ENCODE data around the gene FANCB.
A peak's percentile ranks its signal among the peaks of the same experiment; 100 is the strongest.

FANCB gene

GRCh38 chrX:14872851-14873675 is at the start of gene FANCB, which contains the start of gene MOSPD2:
Gene FANCB (minus strand): TSS chrX:14873069. CDS start chrX:14865510, 7,559 bp downstream.
Gene MOSPD2 (plus strand): TSS chrX:14873421. CDS start chrX:14873529, 108 bp downstream.
- peak; percentile 91 for DNase-seq

- no peak for DNase-seq
Observed at GRCh38 chrX:14922437-14922836, 49.6 kb upstream of the FANCB start.

- no peak for DNase-seq
Observed at GRCh38 chrX:14920196-14920595, 47.3 kb upstream of the FANCB start.

GRCh38 chrX:14919407-14919806 is 46.5 kb upstream of the FANCB start:
- no peak for DNase-seq

GRCh38 chrX:14916017-14916674 is 43.3 kb upstream of the FANCB start:
- DNase-seq: no peak

GRCh38 chrX:14915596-14915995 is 42.7 kb upstream of the FANCB start:
- no peak for DNase-seq

GRCh38 chrX:14913241-14913640 is 40.4 kb upstream of the FANCB start:
- DNase-seq: no peak

- DNase-seq: no peak
Observed at GRCh38 chrX:14903891-14904290, 31.0 kb upstream of the FANCB start.

- DNase-seq: no peak
Observed at GRCh38 chrX:14902537-14902936, 29.7 kb upstream of the FANCB start.

- DNase-seq: no peak
Observed at GRCh38 chrX:14899607-14900006, 26.7 kb upstream of the FANCB start.

- DNase-seq: no peak
Observed at GRCh38 chrX:14897042-14897441, 24.2 kb upstream of the FANCB start.

GRCh38 chrX:14896273-14896672 is 23.4 kb upstream of the FANCB start:
- DNase-seq: no peak

- DNase-seq: no peak
Observed at GRCh38 chrX:14886252-14886651, 13.4 kb upstream of the FANCB start.

- DNase-seq: no peak
Observed at GRCh38 chrX:14884714-14885113, 11.8 kb upstream of the FANCB start.

GRCh38 chrX:14883826-14884225 is 11.0 kb upstream of the FANCB start:
- DNase-seq: no peak

- DNase-seq: no peak
Observed at GRCh38 chrX:14875624-14876023, 2.8 kb upstream of the FANCB start.

- no peak for DNase-seq
Observed at GRCh38 chrX:14873676-14874049, 794 bp upstream of the FANCB start.

GRCh38 chrX:14872355-14872754 is 514 bp downstream of the FANCB start:
- no peak for DNase-seq

- no peak for DNase-seq
Observed at GRCh38 chrX:14871767-14872166, 1.1 kb downstream of the FANCB start.

- DNase-seq: no peak
Observed at GRCh38 chrX:14865201-14865600, 7.7 kb downstream of the FANCB start.

- no peak for DNase-seq
Observed at GRCh38 chrX:14864631-14865030, 8.2 kb downstream of the FANCB start.

- DNase-seq: no peak
Observed at GRCh38 chrX:14851526-14851925, 21.3 kb downstream of the FANCB start.

- no peak for DNase-seq
Observed at GRCh38 chrX:14843666-14844065, 29.2 kb downstream of the FANCB start.

GRCh38 chrX:14837155-14837554 is 35.7 kb downstream of the FANCB start:
- DNase-seq: no peak
